GM12873 (cell line): ENCODE data around the gene SMYD3.
A peak's percentile ranks its signal among the peaks of the same experiment; 100 is the strongest.

Experiments
- TF ChIP-seq, protein P1 (sequence below): IDR thresholded peaks from 2 replicates; pipeline ENCODE4 v1.5.1; 2012; ENCODE audit warnings: low read depth, mild to moderate bottlenecking, moderate library complexity, low read length, control low read depth; ENCODE audit not compliant: insufficient read depth; ENCODE audit errors: missing control alignments

SMYD3 gene

DNA sequence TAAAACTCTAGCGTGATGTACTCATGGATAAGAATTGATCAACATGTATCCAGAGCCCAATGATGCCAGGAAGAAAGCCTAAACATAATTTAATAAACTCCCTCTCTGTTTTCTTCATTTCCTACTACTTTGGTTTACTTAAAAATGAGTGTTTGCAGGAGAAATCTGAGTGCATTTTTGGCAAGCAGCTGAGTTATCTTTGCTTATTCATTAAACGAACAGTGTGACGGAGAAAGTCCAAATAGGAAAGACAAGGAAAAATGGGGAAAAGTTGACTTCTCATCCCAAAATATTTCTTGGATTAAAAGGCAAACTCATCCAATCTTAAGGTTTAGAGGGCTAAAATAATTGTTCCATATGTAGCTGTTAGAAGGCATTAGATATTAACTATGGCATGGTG is 496.7 kb downstream of the SMYD3 start:
- TF ChIP-seq, protein P1, sequence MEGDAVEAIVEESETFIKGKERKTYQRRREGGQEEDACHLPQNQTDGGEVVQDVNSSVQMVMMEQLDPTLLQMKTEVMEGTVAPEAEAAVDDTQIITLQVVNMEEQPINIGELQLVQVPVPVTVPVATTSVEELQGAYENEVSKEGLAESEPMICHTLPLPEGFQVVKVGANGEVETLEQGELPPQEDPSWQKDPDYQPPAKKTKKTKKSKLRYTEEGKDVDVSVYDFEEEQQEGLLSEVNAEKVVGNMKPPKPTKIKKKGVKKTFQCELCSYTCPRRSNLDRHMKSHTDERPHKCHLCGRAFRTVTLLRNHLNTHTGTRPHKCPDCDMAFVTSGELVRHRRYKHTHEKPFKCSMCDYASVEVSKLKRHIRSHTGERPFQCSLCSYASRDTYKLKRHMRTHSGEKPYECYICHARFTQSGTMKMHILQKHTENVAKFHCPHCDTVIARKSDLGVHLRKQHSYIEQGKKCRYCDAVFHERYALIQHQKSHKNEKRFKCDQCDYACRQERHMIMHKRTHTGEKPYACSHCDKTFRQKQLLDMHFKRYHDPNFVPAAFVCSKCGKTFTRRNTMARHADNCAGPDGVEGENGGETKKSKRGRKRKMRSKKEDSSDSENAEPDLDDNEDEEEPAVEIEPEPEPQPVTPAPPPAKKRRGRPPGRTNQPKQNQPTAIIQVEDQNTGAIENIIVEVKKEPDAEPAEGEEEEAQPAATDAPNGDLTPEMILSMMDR, result no peak

DNA sequence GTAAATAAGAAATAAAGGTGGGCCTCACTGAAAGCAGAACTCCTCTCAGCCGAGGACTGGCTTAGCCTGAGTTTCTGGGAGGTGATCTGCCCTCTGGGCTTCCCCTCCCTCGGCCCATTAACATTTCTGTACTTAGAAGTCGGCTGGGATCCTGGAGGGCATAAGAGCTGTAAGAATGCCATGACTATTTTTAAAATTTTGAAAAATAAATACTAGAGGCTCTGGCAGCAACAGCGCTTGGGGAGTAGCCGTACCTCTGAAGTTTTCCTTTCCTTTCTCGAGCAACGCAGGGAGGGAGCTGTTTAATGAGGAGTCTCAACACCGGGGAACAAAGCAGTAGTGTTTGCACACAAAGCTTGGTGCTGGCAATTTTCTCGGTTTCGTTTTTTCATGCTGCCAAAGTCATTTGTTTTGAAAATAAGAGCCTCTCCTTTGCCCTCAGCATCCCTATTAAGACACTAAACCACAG is 498.7 kb downstream of the SMYD3 start:
- TF ChIP-seq, protein P1, result no peak

DNA sequence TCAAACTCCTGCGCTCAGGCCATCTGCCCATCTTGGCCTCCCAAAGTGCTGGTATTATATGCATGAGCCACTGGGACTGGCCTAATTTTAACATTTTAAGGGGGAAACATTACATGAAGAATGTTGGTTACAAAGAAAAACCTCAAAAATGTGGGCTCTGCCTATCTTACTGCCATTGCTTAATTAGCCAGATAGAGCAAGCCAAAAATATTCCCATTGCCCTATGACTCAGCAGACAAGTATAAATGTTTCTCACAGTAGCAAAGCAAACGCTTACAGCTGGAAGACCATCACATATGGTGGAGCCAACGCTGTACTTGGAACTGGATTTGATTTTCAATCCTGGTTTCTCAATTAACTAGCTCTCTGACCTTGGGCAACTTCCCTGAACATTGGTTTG is 502.0 kb downstream of the SMYD3 start:
- TF ChIP-seq, protein P1, result no peak

GRCh38 chr1:246004301-246004700 is 502.8 kb downstream of the SMYD3 start:
- TF ChIP-seq, protein P1, result no peak

DNA sequence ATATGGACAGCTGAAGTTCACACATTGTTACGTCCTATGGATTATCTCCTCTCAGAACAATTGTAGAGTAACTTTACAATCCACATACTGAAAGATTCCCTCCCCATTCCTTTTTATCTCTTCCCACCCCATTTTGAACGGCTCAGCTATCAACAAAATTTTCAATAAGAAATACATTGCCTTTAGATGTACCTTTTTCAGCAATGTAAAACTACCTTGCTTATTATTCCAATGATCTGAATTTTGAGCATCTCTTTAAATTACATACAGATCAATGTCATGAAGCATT is 503.7 kb downstream of the SMYD3 start:
- TF ChIP-seq, protein P1, result no peak

DNA sequence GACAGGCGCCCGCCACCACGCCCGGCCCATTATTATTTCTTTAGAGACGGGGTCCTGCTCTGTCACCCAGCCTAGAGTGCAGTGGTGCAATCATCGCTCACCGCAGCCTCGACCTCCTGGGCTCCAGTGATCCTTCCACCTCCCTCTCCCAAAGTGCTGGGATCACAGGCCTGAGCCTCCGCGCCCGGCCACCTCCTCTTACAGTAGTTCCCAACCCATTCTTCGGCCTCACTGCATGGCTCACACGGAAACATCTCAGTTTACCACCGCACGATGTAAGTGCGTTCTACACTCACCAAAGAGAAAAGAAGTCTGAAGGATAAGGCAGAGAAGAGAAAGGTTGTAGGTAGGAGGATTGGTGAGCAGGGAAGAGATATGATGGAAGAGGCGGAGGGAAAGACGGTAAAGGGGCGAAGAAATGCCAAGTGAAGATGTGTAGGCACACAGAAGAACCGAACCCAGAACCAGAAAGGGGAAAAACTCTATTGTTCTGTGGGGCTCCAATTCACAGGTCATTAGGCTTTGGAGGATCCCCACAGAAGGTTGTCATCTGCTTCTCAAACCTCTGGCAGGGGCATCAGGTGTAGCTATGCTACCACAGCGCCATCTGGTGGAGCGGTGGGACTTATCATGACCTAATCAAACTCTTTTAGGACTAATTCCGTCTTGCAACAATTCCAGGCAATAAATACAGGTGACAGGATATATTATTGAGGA is 504.2 kb downstream of the SMYD3 start:
- TF ChIP-seq, protein P1, result peak; percentile 90

- TF ChIP-seq, protein P1, result no peak
These were observed 505.2 kb downstream of the SMYD3 start for GRCh38 chr1:246001837-246002230.
